RKO (cell line): ENCODE measurements around the gene CDYL.
"Not testable (repeated sequence)": the region's sequence is repeated elsewhere in the genome, so short reads cannot be mapped to it uniquely, and the experiment has no call there.

Experiments
- DNase-seq: peaks from one replicate; pipeline ENCODE4 v3.0.0-alpha.2; 2016; ENCODE audit warnings: low spot score

CDYL gene

GRCh38 chr6:4803343-4803744 lies 27.1 kb downstream of the CDYL start:
- DNase-seq: no peak

- no peak for DNase-seq
Measured at GRCh38 chr6:4804095-4804494, 27.9 kb downstream of the CDYL start.

DNA sequence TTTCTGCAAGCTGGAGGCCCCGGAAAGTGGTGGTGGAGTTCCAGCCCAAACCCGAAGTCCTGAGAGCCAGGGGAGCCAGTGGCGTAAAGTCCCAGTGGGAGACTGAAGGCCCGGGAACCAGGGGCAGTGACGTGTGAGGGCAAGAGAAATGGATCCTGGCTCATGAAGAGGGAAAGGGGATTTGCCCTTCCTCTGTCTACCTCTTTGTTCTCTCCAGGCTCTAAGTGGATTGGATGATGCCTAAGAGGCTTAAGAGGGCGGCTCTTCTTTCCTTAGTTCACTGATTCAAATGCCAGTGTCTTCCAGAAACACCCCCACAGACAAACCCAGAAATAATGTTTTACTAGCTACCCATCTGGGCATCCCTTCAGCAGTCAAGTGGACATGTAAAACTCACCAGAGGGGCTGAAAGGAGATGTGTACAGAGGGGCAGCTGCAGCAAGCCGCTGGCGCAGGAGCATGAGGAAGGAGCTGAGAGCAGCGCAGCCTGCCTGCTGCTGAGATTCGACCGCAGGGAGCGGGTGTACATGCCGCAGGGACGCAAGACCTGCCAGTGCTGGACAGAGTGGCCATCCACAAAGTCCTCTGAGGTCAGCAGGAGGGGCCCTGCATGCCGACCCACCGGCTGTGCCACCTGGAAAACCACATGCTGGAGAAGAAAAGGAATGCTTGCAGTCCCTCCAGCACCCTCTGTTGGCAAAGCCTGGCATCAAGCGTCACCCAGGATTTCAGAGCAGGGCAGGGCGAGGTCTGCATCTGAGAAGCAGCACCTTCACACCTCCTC lies 29.5 kb downstream of the CDYL start:
- peak; percentile 16 for DNase-seq

DNA sequence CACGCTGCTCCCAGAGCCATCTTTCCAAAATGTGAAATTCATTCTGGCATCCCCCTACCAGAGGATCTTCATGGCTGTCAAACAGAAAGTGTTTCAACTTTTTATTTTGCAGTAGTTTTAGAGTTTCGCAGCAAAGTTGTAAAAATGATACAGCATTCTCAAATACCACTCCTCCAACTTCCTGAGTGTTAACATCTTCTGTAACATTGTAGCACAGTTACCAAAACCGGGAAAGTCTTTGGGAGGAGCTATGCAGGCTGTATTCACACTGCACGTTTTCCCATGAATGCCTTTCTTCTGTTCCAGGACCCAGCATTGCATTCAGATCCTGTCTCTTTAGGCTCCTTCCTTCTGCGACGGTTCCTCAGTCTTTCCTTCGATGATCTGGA lies 30.1 kb downstream of the CDYL start:
- no peak for DNase-seq

DNA sequence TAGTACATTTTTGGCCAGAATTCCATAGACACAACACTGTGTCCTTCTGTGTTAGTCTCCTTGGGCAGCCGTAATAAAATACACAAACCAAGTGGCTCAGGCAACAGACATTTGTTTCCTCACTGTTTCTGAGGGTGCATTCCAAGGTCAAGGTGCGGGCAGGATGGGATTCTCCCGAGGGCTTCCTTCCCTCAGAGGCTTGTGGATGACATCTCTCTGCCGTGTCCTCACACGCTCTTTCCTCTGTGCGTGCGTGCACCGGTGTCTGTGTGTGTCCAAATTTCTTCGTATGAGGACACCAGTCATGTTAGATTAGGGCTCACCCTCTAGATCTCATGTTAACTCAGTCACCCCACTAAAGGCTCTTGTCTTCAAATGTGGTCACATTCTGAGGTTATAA lies 30.6 kb downstream of the CDYL start:
- DNase-seq: no peak

DNA sequence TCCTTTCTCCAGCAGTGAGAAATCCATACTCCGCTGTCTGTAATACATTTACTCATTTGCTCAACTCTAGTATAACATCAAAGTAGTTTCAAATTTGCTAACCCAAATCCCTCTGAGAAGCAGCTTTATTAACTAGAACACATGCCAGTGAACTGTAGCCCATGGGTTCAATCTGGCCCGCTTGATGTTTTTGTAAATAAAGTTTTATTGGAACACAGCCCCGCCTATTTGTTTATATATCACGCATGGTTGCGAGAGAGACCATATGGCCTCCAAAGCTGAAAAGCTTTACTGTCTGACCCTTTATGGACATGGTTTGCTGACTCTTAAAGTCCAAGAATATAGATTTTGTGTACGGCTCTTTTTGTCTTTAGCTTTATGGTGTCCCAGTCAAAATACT lies 32.2 kb downstream of the CDYL start:
- no peak for DNase-seq

DNA sequence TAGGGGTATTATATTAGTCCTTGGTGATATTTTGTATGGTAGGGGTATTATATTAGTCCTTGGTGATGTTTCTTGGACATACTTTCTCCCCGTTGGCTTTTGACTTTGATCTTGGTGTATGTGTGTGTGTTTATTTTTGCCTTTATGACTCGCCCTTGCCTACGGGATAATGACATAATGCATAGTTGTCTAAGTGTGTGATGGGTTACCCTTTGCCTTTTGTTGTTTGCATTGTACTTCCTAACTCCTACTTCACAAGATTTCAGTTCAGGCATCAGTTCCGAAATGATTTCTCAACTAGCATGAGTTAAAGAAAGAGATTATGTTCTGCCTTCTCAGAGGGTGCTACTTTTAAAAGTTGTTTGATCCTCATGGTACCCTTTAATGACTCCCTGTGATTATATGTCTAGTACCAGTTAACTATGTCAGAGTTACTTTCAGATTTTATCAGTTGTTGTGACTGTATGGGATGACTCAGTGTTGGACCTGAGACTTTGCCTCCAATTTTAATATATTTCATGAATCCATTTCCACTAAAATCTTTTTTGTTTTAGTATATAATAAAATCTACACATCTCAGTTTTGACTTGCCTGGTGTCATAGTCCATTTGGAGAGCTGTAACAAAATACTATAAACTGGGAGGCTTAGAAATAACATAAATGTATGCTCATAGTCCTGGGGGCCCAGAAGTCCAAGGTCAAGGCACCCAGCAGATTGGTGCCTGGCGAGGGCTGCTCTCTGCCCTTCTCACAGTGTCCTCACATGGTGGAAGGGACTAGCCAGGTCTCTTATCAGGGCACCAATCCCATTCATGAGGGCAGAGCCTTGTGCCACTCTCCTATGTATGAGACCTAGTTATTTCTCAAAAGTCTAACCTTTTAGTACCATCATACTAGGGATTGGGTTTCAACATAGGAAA lies 34.1 kb downstream of the CDYL start:
- DNase-seq: peak; percentile 40

- DNase-seq: no peak
Measured at GRCh38 chr6:4812068-4812467, 35.9 kb downstream of the CDYL start.

DNA sequence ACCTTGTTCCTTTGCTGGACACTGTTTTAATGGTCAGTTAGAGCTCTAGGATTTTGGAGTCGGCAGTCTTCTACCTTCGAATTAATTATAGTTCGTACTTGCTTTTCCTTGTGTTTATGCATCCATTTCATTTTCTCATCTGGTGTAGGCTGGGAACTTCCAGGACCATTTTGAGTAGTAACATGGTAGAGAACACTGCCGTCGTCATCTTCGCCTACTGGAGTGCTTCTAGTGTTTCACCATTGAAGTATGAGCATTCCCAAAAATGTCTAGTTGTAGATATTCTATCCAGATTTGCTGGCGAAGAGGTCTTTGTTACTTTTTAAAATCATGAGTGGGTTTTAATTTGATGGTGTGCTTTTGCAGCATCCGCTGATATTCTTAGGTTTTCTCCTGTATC lies 36.9 kb downstream of the CDYL start:
- DNase-seq: no peak

DNA sequence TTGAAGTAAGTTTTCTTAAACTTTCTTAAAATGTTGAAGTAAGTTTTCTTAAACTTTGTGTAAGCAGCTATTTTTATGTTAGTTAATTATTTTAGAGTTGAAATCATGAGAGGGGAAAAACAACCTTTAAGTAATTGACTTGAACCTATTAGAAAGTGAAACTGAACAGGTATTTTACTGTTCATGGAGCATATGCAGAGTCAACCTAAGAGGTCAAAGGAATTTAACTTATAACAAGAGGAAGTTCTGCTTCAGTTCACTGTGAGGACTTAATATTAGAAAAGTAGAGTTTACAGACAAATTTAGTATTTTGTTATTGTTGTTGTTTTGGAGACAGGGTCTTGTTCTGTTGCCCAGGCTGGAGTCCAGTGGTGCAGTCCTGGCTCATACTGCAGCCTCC lies 38.0 kb downstream of the CDYL start:
- DNase-seq: no peak

DNA sequence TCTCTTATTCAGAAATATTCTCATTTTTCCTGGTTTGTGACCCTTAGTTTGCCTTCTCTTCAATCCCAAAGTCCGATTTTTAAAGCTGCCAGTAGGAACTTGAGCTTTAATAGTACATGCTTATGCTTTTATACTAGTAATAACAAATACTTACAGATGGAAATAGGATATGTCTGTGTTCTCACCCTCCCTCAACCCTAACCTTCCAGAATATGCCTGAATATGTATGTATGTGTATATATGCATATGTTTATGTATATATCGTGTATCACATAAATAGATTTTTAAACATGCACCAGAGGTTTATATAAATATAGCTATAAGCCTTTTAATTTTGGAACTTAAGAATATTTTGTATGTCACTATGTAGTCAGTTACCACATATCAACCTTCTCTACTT lies 38.8 kb downstream of the CDYL start:
- no peak for DNase-seq

DNA sequence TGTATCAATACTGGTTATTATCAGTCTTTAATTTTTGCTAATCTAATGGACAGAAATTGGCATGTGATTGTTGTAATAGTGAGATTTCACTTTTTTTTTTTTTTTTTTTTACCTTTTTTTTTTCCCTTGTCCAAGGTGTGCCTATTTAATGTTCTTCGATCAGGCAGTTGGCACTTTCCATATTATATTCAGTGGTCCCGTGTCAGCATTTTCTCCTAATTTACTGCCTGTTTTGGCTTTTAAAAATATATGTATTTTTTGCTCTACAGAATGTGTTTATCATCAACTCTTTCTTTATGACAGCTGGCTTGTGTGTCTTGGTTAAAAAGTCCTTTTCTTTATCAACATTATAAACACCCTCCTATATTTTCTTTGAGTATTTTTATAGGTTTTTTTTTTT lies 39.4 kb downstream of the CDYL start:
- DNase-seq: no peak

DNA sequence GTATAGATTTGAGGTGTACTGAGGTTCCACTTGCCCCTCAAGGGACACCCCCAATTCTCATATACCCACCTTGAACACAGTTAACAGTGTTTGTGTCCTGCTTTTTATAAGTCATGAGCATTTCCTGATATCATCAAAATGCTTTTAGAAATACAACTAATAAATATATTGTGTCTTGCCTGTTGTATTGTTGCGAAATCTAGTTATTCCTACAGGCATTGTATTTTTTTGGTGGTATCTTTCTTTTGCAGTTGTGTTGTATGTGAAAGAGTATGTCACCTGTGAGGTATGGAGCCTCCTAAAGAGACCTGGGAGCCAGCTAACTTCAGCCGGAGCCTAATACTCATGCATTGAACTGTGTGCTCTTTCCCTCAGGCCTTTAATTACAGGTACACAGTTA lies 40.7 kb downstream of the CDYL start:
- no peak for DNase-seq

DNA sequence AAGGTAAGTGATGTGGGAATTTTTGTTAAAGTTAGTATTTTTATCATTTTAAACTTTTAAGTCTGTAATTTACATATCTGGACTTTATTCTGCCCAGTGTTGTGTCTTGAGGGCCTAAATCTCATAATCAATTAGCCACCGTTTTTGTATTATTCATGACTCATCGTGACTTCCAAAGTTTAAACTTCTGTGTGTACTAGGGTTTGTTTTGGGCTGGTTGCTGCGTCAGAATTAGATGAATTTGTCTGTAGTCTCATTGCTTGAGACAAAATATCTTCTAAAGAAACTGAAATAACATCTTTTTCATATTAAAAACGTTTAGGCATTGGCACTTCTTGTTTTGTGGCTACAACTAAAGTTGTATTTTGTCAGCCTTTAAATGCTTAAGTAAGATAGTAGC lies 41.3 kb downstream of the CDYL start:
- DNase-seq: no peak

- no peak for DNase-seq
Measured at GRCh38 chr6:4818272-4818938, 42.2 kb downstream of the CDYL start.

- no peak for DNase-seq
Measured at GRCh38 chr6:4819706-4820283, 43.6 kb downstream of the CDYL start.

DNA sequence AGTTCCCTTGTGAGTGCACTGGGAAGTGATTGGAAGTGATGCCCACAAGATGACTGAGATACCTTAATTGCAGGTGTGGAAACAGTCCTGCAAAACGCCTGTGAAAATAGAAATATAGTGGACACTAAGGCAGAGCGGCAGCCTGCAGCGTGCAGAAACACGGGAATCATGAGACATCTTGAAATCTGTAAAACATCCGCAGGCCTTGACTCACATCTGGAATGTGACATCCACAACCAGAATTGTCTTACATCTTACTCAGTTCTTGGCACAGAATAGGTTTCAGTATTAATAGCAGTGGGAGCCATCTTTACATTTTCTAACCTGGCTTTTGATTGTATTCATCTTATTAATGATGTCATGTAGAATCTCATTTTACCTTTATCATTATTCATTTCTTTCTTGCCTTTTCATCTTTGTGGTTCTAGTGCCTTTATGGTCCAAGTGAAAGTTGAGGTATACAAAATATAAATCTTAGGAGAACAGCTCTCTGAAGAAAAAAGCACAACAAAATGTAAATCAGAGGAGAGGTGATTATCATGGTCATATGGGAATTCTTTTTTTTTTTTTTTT lies 44.6 kb downstream of the CDYL start:
- no peak for DNase-seq

- DNase-seq: no peak
Measured at GRCh38 chr6:4822476-4822875, 46.3 kb downstream of the CDYL start.

DNA sequence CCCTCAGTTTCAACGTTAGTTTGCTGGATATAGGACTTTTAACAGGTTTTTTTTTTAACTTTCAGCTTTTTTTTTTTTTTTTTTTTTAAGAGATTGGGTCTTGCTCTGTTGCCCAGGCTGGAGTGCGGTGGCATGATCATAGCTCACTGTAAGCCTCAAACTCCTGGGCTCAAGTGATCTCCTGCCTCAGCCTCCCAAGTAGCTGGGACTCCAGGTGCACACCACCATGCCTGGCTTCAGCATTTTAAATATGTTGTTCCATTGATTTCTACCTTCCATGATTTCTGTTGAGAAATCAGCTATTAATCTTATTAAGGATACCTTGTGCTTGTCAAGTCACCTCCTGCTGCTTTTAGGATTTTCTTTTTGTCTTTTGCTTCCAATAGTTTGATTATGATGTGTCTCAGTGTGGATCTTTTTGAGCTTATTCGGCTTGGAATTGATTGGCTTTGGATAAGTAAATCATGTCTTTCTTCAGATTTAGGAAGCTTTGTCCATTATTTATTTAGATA lies 52.0 kb downstream of the CDYL start:
- DNase-seq: no peak

- DNase-seq: no peak
Measured at GRCh38 chr6:4829089-4829488, 52.9 kb downstream of the CDYL start.

DNA sequence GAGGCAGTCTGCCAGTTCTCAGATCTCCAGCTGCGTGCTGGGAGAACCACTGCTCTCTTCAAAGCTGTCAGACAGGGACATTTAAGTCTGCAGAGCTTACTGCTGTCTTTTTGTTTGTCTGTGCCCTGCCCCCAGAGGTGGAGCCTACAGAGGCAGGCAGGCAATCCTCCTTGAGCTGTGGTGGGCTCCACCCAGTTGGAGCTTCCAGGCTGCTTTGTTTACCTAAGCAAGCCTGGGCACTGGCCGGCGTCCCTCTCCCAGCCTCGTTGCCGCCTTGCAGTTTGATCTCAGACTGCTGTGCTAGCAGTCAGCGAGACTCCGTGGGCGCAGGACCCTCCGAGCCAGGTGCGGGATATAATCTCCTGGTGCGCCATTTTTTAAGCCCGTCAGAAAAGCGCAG lies 59.3 kb downstream of the CDYL start:
- not testable (repeated sequence) for DNase-seq

GRCh38 chr6:4840169-4840568 lies 64.0 kb downstream of the CDYL start:
- no peak for DNase-seq
